ENCODE measurements around the gene MEGF11.

MEGF11 gene

GRCh38 chr15:65867244-65867643, 386.3 kb downstream of the MEGF11 start:
- H3K27me3 Mint-ChIP-seq (ENCODE audit: low read depth): no peaks in the 10 kb centered on the region
- no peaks in the 10 kb centered on the region for H3K9me3 Mint-ChIP-seq
- no peaks in the 10 kb centered on the region for H3K36me3 Mint-ChIP-seq (ENCODE audit: low read depth)
- TF ChIP-seq, protein P1, sequence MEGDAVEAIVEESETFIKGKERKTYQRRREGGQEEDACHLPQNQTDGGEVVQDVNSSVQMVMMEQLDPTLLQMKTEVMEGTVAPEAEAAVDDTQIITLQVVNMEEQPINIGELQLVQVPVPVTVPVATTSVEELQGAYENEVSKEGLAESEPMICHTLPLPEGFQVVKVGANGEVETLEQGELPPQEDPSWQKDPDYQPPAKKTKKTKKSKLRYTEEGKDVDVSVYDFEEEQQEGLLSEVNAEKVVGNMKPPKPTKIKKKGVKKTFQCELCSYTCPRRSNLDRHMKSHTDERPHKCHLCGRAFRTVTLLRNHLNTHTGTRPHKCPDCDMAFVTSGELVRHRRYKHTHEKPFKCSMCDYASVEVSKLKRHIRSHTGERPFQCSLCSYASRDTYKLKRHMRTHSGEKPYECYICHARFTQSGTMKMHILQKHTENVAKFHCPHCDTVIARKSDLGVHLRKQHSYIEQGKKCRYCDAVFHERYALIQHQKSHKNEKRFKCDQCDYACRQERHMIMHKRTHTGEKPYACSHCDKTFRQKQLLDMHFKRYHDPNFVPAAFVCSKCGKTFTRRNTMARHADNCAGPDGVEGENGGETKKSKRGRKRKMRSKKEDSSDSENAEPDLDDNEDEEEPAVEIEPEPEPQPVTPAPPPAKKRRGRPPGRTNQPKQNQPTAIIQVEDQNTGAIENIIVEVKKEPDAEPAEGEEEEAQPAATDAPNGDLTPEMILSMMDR (IDR thresholded peaks at IDR 0.05; ENCODE audit: unreplicated experiment in 3 of 3): no peak
- no peak overlapping the region for H3K27ac Mint-ChIP-seq
- peaks cover 11% of the 10 kb centered on the region for H3K4me1 Mint-ChIP-seq
- H3K4me3 Mint-ChIP-seq: peak overlapping the region in 1 of 3 experiments; percentile 51

DNA sequence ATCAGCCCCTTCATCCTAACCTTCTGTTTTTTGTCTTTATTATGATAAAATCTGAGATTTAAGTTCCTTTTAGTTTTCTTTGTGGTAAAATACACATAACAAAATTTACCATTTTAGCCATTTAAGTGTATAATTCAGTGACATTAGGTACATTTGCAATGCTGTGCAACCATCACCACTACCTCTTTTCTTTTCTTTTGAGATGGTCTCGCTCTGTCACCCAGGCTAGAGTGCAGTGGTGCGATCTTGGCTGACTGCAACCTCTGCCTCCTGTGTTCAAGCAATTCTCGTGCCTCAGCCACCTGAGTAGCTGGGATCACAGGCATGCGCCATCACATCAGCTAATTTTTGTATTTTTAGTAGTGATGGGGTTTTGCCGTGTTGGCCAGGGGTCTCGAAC, 390.4 kb downstream of the MEGF11 start:
- no peaks in the 10 kb centered on the region for H3K9me3 Mint-ChIP-seq
- TF ChIP-seq, protein P1 (IDR thresholded peaks at IDR 0.05; ENCODE audit: unreplicated experiment in 3 of 3): no peak
- no peaks in the 10 kb centered on the region for H3K36me3 Mint-ChIP-seq (ENCODE audit: low read depth)
- peaks cover 3% of the 10 kb centered on the region for H3K4me1 Mint-ChIP-seq
- no peak overlapping the region for H3K27ac Mint-ChIP-seq
- H3K4me3 Mint-ChIP-seq: no peak overlapping the region
- no peaks in the 10 kb centered on the region for H3K27me3 Mint-ChIP-seq (ENCODE audit: low read depth)

- H3K4me1 Mint-ChIP-seq: peaks cover 7% of the 10 kb centered on the region
- no peaks in the 10 kb centered on the region for H3K36me3 Mint-ChIP-seq (ENCODE audit: low read depth)
- H3K9me3 Mint-ChIP-seq: no peaks in the 10 kb centered on the region
- H3K4me3 Mint-ChIP-seq: no peak overlapping the region
- TF ChIP-seq, protein P1 (IDR thresholded peaks at IDR 0.05; ENCODE audit: unreplicated experiment in 3 of 3): peak in 2 of 3 experiments; percentile 21 to 23
- no peak overlapping the region for H3K27ac Mint-ChIP-seq
- no peaks in the 10 kb centered on the region for H3K27me3 Mint-ChIP-seq (ENCODE audit: low read depth)
These were observed 390.9 kb downstream of the MEGF11 start for GRCh38 chr15:65862682-65863081.

DNA sequence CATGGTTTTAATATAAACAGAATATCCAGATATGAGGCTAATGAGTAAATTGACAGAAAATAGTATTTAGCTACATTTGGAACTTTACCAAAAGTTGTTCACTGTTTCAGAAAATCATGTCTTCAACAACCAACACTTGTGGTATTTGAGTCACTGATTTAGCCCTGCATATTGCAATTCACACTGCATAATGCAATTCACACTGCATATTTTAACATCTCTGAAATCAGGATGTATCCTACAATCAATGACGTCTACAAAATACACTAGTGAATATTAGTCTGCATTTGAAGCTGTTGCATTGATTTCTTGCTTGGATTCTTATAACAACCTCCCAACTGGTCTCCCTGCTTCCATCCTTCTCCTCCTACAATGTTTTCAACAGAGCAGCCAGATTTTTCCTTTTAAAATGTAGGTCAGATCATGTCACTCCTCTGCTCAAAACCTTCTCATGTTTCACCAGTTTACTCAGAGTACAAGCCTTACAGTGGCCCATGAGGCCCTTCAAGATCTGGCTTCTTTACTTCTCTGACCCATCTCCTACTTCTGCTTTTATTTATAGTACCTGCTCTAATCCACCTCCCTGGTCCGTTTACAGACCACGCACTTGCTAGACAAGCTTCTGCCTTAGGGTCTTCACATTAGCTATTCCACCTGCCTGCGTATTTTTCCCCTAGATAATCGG, 395.7 kb downstream of the MEGF11 start:
- peaks cover 8% of the 10 kb centered on the region for H3K4me1 Mint-ChIP-seq
- H3K9me3 Mint-ChIP-seq: no peaks in the 10 kb centered on the region
- no peak overlapping the region for H3K4me3 Mint-ChIP-seq
- TF ChIP-seq, protein P1 (IDR thresholded peaks at IDR 0.05; ENCODE audit: unreplicated experiment in 3 of 3): no peak
- no peaks in the 10 kb centered on the region for H3K36me3 Mint-ChIP-seq (ENCODE audit: low read depth)
- H3K27ac Mint-ChIP-seq: peak overlapping the region; percentile 8 to 44 (median 12)
- no peaks in the 10 kb centered on the region for H3K27me3 Mint-ChIP-seq (ENCODE audit: low read depth)

GRCh38 chr15:65856821-65857455, 396.6 kb downstream of the MEGF11 start:
- TF ChIP-seq, protein P1 (IDR thresholded peaks at IDR 0.05; ENCODE audit: unreplicated experiment in 3 of 3): peak; percentile 49 to 62 (median 50)
- Mint-ChIP-seq H3K36me3 (ENCODE audit: low read depth) (no peaks in the 10 kb centered on the region), H3K4me1 (peaks cover 8% of the 10 kb centered on the region), H3K27me3 (ENCODE audit: low read depth) (no peaks in the 10 kb centered on the region), H3K27ac (no peak overlapping the region), H3K9me3 (no peaks in the 10 kb centered on the region), H3K4me3 (no peak overlapping the region)

DNA sequence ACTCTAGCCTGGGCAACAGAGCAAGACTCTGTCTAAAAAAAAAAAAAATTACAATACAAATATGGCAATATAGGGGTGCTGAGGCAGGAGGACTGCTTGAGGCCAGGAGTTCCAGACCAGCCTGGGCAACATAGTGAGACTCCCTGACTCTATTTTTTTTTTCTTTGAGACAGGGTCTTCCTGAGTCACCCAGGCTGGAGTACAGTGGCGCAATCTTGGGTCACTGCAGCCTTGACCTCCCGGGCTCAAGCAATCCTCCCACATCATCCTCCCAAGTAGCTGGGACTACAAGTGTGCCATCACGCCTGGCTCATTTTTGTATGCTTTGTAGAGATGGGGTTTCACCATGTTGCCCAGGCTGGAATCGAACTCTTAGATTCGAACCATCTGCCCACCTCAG, 401.6 kb downstream of the MEGF11 start:
- TF ChIP-seq, protein P1 (IDR thresholded peaks at IDR 0.05; ENCODE audit: unreplicated experiment in 3 of 3): no peak
- peaks cover 8% of the 10 kb centered on the region for H3K4me1 Mint-ChIP-seq
- no peak overlapping the region for H3K4me3 Mint-ChIP-seq
- no peak overlapping the region for H3K27ac Mint-ChIP-seq
- no peaks in the 10 kb centered on the region for H3K36me3 Mint-ChIP-seq (ENCODE audit: low read depth)
- H3K27me3 Mint-ChIP-seq (ENCODE audit: low read depth): no peaks in the 10 kb centered on the region
- H3K9me3 Mint-ChIP-seq: no peaks in the 10 kb centered on the region
